GM23248 (cell line): ENCODE measurements around the gene MCF2L. TPM values are rescaled to one million over a fixed set of nuclear protein-coding genes. Genes with fewer than 3 reads are reported as not detected.
A peak's percentile ranks its signal among the peaks of the same experiment; 100 is the strongest.

Experiments
- DNase-seq: peaks from one replicate; pipeline ENCODE4 v3.0.0-alpha.2; 2015
- H2AFZ ChIP-seq: fragments of 200-600 bp; sonication (generic); 2 replicates; pipeline ENCODE4 v1.6.1; 2016; ENCODE audit warnings: antibody characterized with exemption
- H3F3A ChIP-seq: fragments of 200-600 bp; sonication (generic); 2 replicates; pipeline ENCODE4 v1.6.1; 2016; ENCODE audit warnings: mild to moderate bottlenecking, antibody characterized with exemption, mixed run types; ENCODE audit not compliant: insufficient read depth
- H3K27ac ChIP-seq: fragments of 200-600 bp; sonication (generic); 2 replicates; pipeline ENCODE4 v1.5.1; 2016; ENCODE audit warnings: mild to moderate bottlenecking
- H3K27me3 ChIP-seq: fragments of 200-600 bp; sonication (generic); replicated peaks from 2 replicates; pipeline ENCODE4 v1.6.1; 2016; ENCODE audit warnings: mild to moderate bottlenecking; ENCODE audit not compliant: insufficient read depth
- H3K36me3 ChIP-seq: fragments of 200-600 bp; sonication (generic); 2 replicates; pipeline ENCODE4 v1.6.1; 2016; ENCODE audit warnings: low read depth, mild to moderate bottlenecking
- H3K4me1 ChIP-seq: fragments of 200-600 bp; sonication (generic); 2 replicates; pipeline ENCODE4 v1.6.1; 2016; ENCODE audit warnings: mild to moderate bottlenecking; ENCODE audit not compliant: insufficient read depth
- H3K4me2 ChIP-seq: fragments of 200-600 bp; sonication (generic); one replicate; pipeline ENCODE4 v1.6.1; 2016; ENCODE audit warnings: mild to moderate bottlenecking; ENCODE audit not compliant: unreplicated experiment
- H3K4me3 ChIP-seq: fragments of 200-600 bp; sonication (generic); 2 replicates; pipeline ENCODE4 v1.5.1; 2016; ENCODE audit warnings: mild to moderate bottlenecking
- H3K79me2 ChIP-seq: fragments of 200-600 bp; sonication (generic); 2 replicates; pipeline ENCODE4 v1.6.1; 2016; ENCODE audit warnings: mild to moderate bottlenecking; ENCODE audit not compliant: insufficient read depth
- H3K9ac ChIP-seq: fragments of 200-600 bp; sonication (generic); 2 replicates; pipeline ENCODE4 v1.6.1; 2016; ENCODE audit warnings: mild to moderate bottlenecking
- H3K9me2 ChIP-seq: fragments of 200-600 bp; sonication (generic); 2 replicates; pipeline ENCODE4 v1.6.1; 2016; ENCODE audit warnings: mixed run types, mild to moderate bottlenecking, moderate library complexity; ENCODE audit not compliant: insufficient read depth
- H3K9me3 ChIP-seq: fragments of 200-600 bp; sonication (generic); one replicate; pipeline ENCODE4 v1.6.1; 2017; ENCODE audit warnings: low read depth
- H4K20me1 ChIP-seq: fragments of 200-600 bp; sonication (generic); 2 replicates; pipeline ENCODE4 v1.6.0; 2016; ENCODE audit not compliant: insufficient read depth
- EZH2 ChIP-seq: fragments of 200-600 bp; sonication (generic); IDR thresholded peaks from 2 replicates; pipeline ENCODE4 v1.6.1; 2018; ENCODE audit warnings: antibody characterized with exemption, mild to moderate bottlenecking; ENCODE audit not compliant: insufficient read depth, poor library complexity, severe bottlenecking
- EZH2phosphoT487 ChIP-seq: fragments of 200-600 bp; sonication (generic); IDR thresholded peaks from 2 replicates; pipeline ENCODE4 v1.6.1; 2018; ENCODE audit warnings: antibody characterized with exemption, moderate library complexity, mild to moderate bottlenecking, low read depth; ENCODE audit not compliant: insufficient read depth
- WGBS, 2 experiments: methylation state at CpG; one replicate each; pipeline ENCODE4 v1.1.6; 2015 to 2017; ENCODE audit warnings: low lambda C conversion rate in 2 of 2, low coverage in 1 of 2; ENCODE audit errors: missing lambda C conversion rate in 2 of 2; 5-methylcytosine and 5-hydroxymethylcytosine counted together
- in situ Hi-C: fragments of 300-500 bp; cut with MboI; formaldehyde crosslinking; loops from 2 replicates; pipeline ENCODE4 v1.15.0; 2020
- polyA plus RNA-seq: library from polyadenylated mRNA; unstranded; fragments of >200 nt; fragmentation: Nextera tagmentation; extraction: Ambion mirVana; gene quantifications from 2 replicates; pipeline ENCODE4 v1.2.1, GENCODE V29; 2016
- total RNA-seq: library from RNA; depleted of rRNA; stranded (reverse); fragments of >200 nt; shearing (Covaris generic); gene quantifications from 2 replicates; pipeline ENCODE4 v1.2.3, GENCODE V29; 2014

The MCF2L gene
- total and polyA plus RNA-seq, 2 experiments from 2014 or later, result not detected

DNA sequence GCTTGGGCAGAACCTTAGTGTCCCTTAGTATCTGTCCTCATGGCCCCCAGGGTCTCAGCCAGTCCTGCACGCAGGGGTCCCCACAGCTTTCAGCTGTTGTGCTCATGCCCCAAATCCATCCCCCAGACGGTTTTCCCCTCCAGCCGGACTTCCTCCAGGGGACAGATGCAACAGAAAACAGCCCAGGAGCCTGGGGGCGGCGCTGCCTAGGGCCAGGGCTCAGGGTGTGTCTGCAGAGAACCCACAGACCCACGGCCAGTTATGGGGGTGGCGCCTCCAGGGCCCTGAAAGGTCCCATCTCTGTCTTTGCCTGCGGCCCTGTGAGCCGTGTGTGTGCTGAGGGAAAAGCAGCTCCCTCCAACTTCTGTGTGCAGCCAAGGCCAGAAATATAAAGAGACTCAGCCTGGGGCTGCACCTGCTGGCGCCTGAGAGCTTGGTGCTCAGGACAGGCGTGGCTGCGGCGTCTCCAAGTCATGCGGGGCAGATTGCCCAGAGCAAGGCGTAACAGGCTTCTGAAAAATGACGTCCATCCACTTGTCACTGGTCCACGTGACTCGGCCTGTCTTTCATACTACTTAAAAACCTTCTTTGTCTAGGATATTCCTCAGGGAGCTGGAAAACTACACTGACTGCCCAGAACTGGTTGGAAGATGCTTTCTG is 114.5 kb downstream of the MCF2L start:
- Histone ChIP-seq H3K9me3 (no peaks in the 10 kb centered on the region), H3K9ac (no peak overlapping the region), H3K4me2 (no peak overlapping the region)

DNA sequence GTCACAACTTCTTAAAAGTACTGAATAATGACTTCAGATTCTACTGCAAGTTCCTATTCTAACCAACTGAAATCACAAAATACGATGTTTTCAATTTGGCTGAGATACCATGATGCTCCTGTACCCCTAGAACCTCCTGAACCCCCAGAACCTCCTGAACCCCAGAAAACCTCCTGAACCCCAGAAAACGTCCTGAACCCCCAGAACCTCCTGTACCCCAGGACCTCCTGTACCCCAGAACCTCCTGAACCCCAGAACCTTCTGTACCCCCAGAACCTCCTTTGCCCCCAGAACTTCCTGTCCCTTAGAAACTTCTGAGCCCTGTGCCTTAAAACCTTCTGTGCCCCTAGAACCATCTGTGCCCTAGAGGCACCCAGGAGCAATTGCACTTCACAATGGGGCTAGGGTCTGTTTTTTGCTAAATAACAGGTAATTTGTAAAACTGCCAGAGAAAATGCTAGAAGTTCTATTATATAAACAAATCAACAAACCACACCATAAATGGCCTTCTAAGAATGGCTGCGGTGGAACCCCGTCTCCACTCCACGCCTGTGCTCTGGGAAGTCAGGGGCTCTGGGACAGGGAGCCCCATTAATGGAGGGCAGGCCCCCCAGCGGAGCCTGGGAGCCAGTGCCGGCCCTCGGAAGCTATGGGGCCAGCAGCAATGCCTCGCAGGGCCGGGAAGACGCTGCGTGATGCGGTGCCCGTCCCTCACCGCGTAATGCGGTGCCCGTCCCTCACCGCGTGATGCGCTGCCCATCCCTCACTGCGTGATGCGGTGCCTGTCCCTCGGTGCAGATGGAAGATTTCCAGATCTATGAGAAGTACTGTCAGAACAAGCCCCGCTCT is 115.3 kb downstream of the MCF2L start:
- no peak overlapping the region for H2AFZ ChIP-seq
- in situ Hi-C loops, result no loop called here

More for the DNA sequence above, 114.5 kb downstream of the MCF2L start:
- Histone ChIP-seq H3K4me1 (no peaks in the 10 kb centered on the region), H3F3A (no peaks in the 10 kb centered on the region), H3K9me2 (no peaks in the 10 kb centered on the region), H2AFZ (no peak overlapping the region), H4K20me1 (no peaks in the 10 kb centered on the region), H3K27me3 (peaks cover 6% of the 10 kb centered on the region; the same call in 1 of the 2 replicates), H3K4me3 (no peak overlapping the region), H3K79me2 (no peaks in the 10 kb centered on the region), H3K36me3 (no peaks in the 10 kb centered on the region), H3K27ac (no peak overlapping the region)
- no peak for TF ChIP-seq EZH2
- TF ChIP-seq EZH2phosphoT487, result no peak
- in situ Hi-C loops, result no loop called here
- DNase-seq, result peak; percentile 73
- WGBS, 2 experiments, result 23 to 28% methylated on average over 18 of the region's 18 CpGs

DNA sequence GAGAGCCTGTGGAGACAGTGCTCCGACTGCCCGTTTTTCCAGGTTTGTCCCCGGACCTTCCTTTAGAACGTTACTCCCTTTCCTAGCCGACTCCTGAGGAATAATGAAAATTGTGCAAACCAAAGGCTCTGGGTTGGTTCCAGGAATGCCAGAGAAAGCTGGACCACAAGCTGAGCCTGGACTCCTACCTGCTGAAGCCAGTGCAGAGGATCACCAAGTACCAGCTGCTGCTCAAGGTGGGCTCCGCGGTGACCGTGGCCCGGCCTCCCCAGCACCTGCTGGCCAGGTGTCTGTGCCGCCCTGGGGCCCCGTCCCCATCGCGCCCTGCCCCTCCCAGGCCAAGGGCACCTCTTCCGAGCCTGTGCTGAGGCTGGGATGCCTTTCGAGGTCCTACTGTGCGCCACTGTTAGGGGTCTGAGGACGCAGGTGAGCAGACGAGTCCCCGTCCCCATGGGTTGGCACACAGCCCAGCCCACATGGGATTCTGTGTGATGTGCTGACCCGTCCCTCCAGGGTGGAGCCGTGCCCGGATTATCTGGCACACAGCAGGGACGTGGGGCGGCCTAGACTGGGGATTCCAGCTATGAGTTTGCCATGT is 116.0 kb downstream of the MCF2L start:
- H4K20me1 ChIP-seq, result no peaks in the 10 kb centered on the region
- no peaks in the 10 kb centered on the region for H3K36me3 ChIP-seq
- no peak overlapping the region for H2AFZ ChIP-seq
- H3K27me3 ChIP-seq, result peaks cover 6% of the 10 kb centered on the region; the same call in 1 of the 2 replicates
- no peaks in the 10 kb centered on the region for H3K9me2 ChIP-seq
- no peaks in the 10 kb centered on the region for H3K9me3 ChIP-seq
- no peak overlapping the region for H3K9ac ChIP-seq
- no peaks in the 10 kb centered on the region for H3K79me2 ChIP-seq
- H3F3A ChIP-seq, result no peaks in the 10 kb centered on the region
- no peaks in the 10 kb centered on the region for H3K4me1 ChIP-seq
- no peak overlapping the region for H3K4me3 ChIP-seq
- H3K4me2 ChIP-seq, result no peak overlapping the region
- in situ Hi-C loops, result no loop called here
- TF ChIP-seq EZH2 (no peak), EZH2phosphoT487 (no peak)
- H3K27ac ChIP-seq, result no peak overlapping the region
- DNase-seq, result no peak
- WGBS, 2 experiments, result 48 to 54% methylated on average over 22 to 24 of the region's 24 CpGs

More for the DNA sequence above, 115.3 kb downstream of the MCF2L start:
- Histone ChIP-seq H3K4me3 (no peak overlapping the region), H3K4me2 (no peak overlapping the region), H3K27me3 (peaks cover 6% of the 10 kb centered on the region; the same call in 1 of the 2 replicates), H3K9me2 (no peaks in the 10 kb centered on the region), H3K79me2 (no peaks in the 10 kb centered on the region), H3K27ac (no peak overlapping the region), H3K4me1 (no peaks in the 10 kb centered on the region), H3F3A (no peaks in the 10 kb centered on the region), H3K9ac (no peak overlapping the region), H3K36me3 (no peaks in the 10 kb centered on the region), H4K20me1 (no peaks in the 10 kb centered on the region), H3K9me3 (no peaks in the 10 kb centered on the region)
- 80 to 86% methylated on average over 25 of the region's 25 CpGs for WGBS, 2 experiments
- DNase-seq, result no peak
- TF ChIP-seq EZH2 (no peak), EZH2phosphoT487 (no peak)

DNA sequence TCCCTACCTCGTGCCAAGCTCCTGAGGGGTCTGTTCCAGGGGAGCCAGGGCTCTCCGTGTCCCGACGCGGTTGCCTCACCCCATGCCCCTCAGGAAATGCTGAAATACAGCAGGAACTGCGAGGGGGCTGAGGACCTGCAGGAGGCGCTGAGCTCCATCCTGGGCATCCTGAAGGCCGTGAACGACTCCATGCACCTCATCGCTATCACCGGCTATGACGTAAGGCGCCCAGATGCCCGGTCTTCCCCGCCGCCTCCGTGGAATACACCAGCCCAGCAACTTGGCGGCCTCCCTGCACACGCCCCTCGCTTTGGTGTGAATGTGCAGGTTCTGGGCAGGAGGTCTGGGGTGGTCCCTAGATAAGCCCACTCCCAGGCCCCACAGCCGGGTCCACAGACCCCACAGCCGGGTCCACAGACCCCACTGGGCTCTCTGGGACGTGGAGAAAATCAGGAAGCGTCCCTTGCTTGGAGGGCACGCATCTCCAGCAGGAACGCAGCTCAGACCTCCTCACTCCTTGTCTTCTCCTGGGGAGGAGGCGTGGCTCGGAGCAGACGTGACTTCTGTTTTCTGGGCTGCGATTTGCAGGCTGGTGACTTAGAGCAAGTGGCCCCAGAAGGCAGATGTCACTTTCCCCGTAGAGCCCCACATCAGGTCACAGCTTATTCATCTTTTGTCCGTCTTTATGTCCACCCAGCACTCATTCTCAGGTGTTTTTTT is 117.2 kb downstream of the MCF2L start:
- Histone ChIP-seq H3K9ac (no peak overlapping the region), H3K27me3 (peaks cover 6% of the 10 kb centered on the region; the same call in 1 of the 2 replicates), H3K27ac (no peak overlapping the region), H3K4me1 (no peaks in the 10 kb centered on the region), H3K4me2 (no peak overlapping the region), H4K20me1 (no peaks in the 10 kb centered on the region), H3K36me3 (no peaks in the 10 kb centered on the region), H2AFZ (no peak overlapping the region), H3F3A (no peaks in the 10 kb centered on the region), H3K9me2 (no peaks in the 10 kb centered on the region), H3K4me3 (no peak overlapping the region), H3K9me3 (no peaks in the 10 kb centered on the region), H3K79me2 (no peaks in the 10 kb centered on the region)
- 38 to 43% methylated on average over 28 to 30 of the region's 32 CpGs for WGBS, 2 experiments
- in situ Hi-C loops, result no loop called here
- peak; percentile 53 for DNase-seq
- TF ChIP-seq EZH2 (no peak), EZH2phosphoT487 (no peak)
